ENCODE data around the gene ATP9B.

ATP9B gene

GRCh38 chr18:79405019-79405780 lies 336.0 kb downstream of the ATP9B start:
- TF ChIP-seq CTCF (IDR thresholded peaks at IDR 0.05; ENCODE audit: insufficient read depth, missing control alignments): no peak
- DNase-seq (ENCODE audit: insufficient read length, low spot score) (no peak), FAIRE-seq (no peak)

- no peak for FAIRE-seq
- TF ChIP-seq CTCF (IDR thresholded peaks at IDR 0.05; ENCODE audit: insufficient read depth, missing control alignments): no peak
- DNase-seq (ENCODE audit: insufficient read length, low spot score): no peak
Measured at GRCh38 chr18:79405781-79406575, 336.8 kb downstream of the ATP9B start.

GRCh38 chr18:79406708-79407107 lies 337.5 kb downstream of the ATP9B start:
- TF ChIP-seq CTCF (IDR thresholded peaks at IDR 0.05; ENCODE audit: insufficient read depth, missing control alignments): no peak
- no peak for DNase-seq (ENCODE audit: insufficient read length, low spot score)
- FAIRE-seq: no peak

GRCh38 chr18:79409313-79409712 lies 340.1 kb downstream of the ATP9B start:
- FAIRE-seq (no peak), DNase-seq (ENCODE audit: insufficient read length, low spot score) (no peak)
- TF ChIP-seq CTCF (IDR thresholded peaks at IDR 0.05; ENCODE audit: insufficient read depth, missing control alignments): no peak

- DNase-seq (ENCODE audit: insufficient read length, low spot score) (no peak), FAIRE-seq (no peak)
- TF ChIP-seq CTCF (IDR thresholded peaks at IDR 0.05; ENCODE audit: insufficient read depth, missing control alignments): no peak
Measured at GRCh38 chr18:79410171-79410641, 341.0 kb downstream of the ATP9B start.

GRCh38 chr18:79410731-79411613 lies 341.8 kb downstream of the ATP9B start:
- no peak for TF ChIP-seq CTCF (IDR thresholded peaks at IDR 0.05; ENCODE audit: insufficient read depth, missing control alignments)

More at GRCh38 chr18:79410731-79411613, 341.8 kb downstream of the ATP9B start:
- DNase-seq (ENCODE audit: insufficient read length, low spot score) (no peak), FAIRE-seq (no peak)

All from D721Med (cell line).